ENCODE measurements around the gene CDC42SE1.

DNA sequence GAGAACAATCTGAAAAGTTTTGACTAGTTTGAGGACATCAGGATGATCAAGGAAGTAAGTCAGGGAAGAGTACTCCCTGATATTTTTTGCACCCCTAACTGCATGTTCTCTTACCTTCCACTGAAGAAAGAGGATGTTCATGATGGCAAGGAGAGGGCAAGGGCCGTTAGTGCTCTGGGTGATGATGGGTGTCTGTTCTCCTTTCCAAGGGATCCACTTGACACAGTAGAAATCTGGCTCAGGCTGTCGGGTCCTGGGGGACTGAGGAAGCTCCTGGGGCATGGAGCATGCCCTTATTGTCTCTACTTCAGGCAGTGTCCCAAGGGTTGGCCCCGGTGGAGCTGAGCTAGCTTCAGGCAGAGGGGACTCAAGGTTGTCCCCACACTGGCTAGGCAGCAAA lies 57.4 kb downstream of the CDC42SE1 start:
- no peak for TF ChIP-seq POLR2A (IDR thresholded peaks at IDR 0.05; ENCODE audit: low read depth, low read length)
- no peak for TF ChIP-seq TAF1 (IDR thresholded peaks at IDR 0.05; ENCODE audit: borderline replicate concordance, low read depth, low read length)

Measured in GM12892 (cell line).